HepG2 (cell line): ENCODE measurements around the gene RPTOR. TPM values are rescaled to one million over a fixed set of nuclear protein-coding genes. Genes with fewer than 3 reads are reported as not detected.

Experiments used
- DR1 ChIP-seq: sonication (generic); formaldehyde crosslinking; IDR thresholded peaks from 2 replicates; pipeline ENCODE4 v1.8.0; 2021; ENCODE audit warnings: mild to moderate bottlenecking, missing genetic modification reagents, inconsistent platforms
- HIC2 ChIP-seq: sonication (generic); formaldehyde crosslinking; IDR thresholded peaks from 2 replicates; pipeline ENCODE4 v1.9.0; 2022; ENCODE audit warnings: low read depth, missing genetic modification reagents
- HNRNPUL1 ChIP-seq: fragments of 200-400 bp; formaldehyde crosslinking; IDR thresholded peaks from 2 replicates; pipeline ENCODE4 v1.6.1; 2017; ENCODE audit warnings: low read depth, mild to moderate bottlenecking, low read length, moderate library complexity
- NFE2L1 ChIP-seq: sonication (generic); formaldehyde crosslinking; IDR thresholded peaks from 2 replicates; pipeline ENCODE4 v1.4.0; 2020; ENCODE audit warnings: missing genetic modification reagents, mild to moderate bottlenecking, borderline replicate concordance
- PATZ1 ChIP-seq: sonication (generic); formaldehyde crosslinking; IDR thresholded peaks from 2 replicates; pipeline ENCODE4 v1.4.0; 2020; ENCODE audit warnings: missing genetic modification reagents
- RBAK ChIP-seq: sonication (generic); formaldehyde crosslinking; IDR thresholded peaks from 2 replicates; pipeline ENCODE4 v1.5.1; 2020; ENCODE audit warnings: mild to moderate bottlenecking, missing genetic modification reagents
- RFXAP ChIP-seq: sonication (generic); formaldehyde crosslinking; IDR thresholded peaks from 2 replicates; pipeline ENCODE4 v1.4.0; 2020; ENCODE audit warnings: missing genetic modification reagents, borderline replicate concordance
- U2AF1 ChIP-seq: fragments of 200-400 bp; formaldehyde crosslinking; optimal IDR thresholded peaks from 2 replicates; pipeline ENCODE3; 2017; ENCODE audit warnings: mild to moderate bottlenecking, low read depth, low read length
- ZBTB37 ChIP-seq: sonication (generic); formaldehyde crosslinking; IDR thresholded peaks from 2 replicates; pipeline ENCODE4 v1.4.0; 2020; ENCODE audit warnings: mild to moderate bottlenecking, missing genetic modification reagents
- ZFP36L1 ChIP-seq: sonication (generic); formaldehyde crosslinking; IDR thresholded peaks from 2 replicates; pipeline ENCODE4 v1.8.0; 2022; ENCODE audit warnings: mild to moderate bottlenecking, missing genetic modification reagents, moderate library complexity
- ZNF12 ChIP-seq: sonication (generic); formaldehyde crosslinking; IDR thresholded peaks from 2 replicates; pipeline ENCODE4 v1.5.0; 2020; ENCODE audit warnings: missing genetic modification reagents
- ZNF263 ChIP-seq: sonication (generic); formaldehyde crosslinking; IDR thresholded peaks from 2 replicates; pipeline ENCODE4 v1.4.0; 2020; ENCODE audit warnings: missing genetic modification reagents
- ZNF629 ChIP-seq: sonication (generic); formaldehyde crosslinking; conservative IDR thresholded peaks from 2 replicates; pipeline ENCODE4 v1.5.0; 2020; ENCODE audit warnings: missing genetic modification reagents
- ZNF737 ChIP-seq: sonication (generic); formaldehyde crosslinking; IDR thresholded peaks from 2 replicates; pipeline ENCODE4 v1.5.0; 2020; ENCODE audit warnings: missing genetic modification reagents, mild to moderate bottlenecking, borderline replicate concordance
- ZNF775 ChIP-seq: sonication (generic); formaldehyde crosslinking; IDR thresholded peaks from 2 replicates; pipeline ENCODE4 v1.4.0; 2020; ENCODE audit warnings: missing genetic modification reagents, mild to moderate bottlenecking, moderate library complexity, borderline replicate concordance
- polyA plus RNA-seq, 8 experiments: library from polyadenylated mRNA; depleted of rRNA in 3 of 8; stranded (reverse) in 7 of 8; unstranded in 1 of 8; fragments of >200 nt; fragmentation: Illumina TruSeq in 4 of 8; extraction: Trizol in 4 of 8; gene quantifications; 2 replicates each; pipeline versions ENCODE4 v1.2.1 to v1.2.3, GENCODE V29; 2011 to 2016; ENCODE audit warnings: low read depth in 4 of 8, missing spikeins in 1 of 8, mixed read lengths in 1 of 8; ENCODE audit not compliant: insufficient read depth in 1 of 8
- total RNA-seq, 5 experiments: library from RNA; depleted of rRNA; stranded (reverse); fragments of >200 nt; fragmentation: Illumina TruSeq; extraction: Trizol; gene quantifications; 2 replicates each; pipeline ENCODE4 v1.2.3, GENCODE V29; 2016; ENCODE audit warnings: low read depth in 1 of 5

Gene RPTOR
- total and polyA plus RNA-seq, 2 of the 13 experiments (the other 11 are each of a cell fraction or from before 2014, with no cell fraction given), result 6.6 to 25.3 TPM

DNA sequence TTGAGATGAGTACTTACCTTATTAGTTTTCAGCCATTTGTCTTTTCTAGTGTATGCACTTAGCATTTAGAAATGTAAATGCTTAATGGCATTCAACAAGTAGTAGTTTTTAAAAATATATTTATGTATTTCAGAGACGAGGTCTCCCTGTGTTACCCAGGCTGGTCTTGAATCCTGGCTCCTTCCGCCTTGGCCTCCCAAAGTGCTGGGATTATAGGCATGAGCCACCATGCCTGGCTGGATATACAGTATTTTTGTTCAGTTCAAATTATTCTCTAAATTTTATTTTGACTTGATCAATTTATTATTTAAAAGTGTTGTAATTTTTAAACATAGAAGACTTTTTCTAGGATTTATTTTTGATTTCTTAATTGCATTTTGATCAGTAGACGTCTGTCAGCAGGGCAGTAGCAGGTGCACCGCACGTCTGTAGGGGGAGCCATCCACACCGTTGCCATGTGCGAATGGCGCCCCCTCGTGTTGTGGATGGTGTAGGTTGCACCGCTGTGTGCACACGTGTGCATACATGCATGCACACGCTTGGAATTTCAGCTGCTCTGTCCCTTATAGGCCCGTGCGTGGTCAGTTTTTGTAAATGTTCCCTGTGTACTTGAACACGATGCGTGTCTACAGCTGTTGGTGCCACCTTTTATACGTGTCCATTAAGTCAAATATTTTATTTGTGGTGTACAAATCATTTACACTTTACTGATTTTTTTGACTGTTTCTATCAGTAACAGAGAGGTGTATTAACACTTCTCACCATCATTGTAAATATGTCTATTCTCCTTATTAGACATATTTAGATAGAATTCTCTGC is 30.6 kb downstream of the RPTOR start (continued):
- TF ChIP-seq ZNF263 (CRISPR knock-in tag) (peak; percentile 52; the same call in 1 of the 2 replicates), ZNF737 (CRISPR knock-in tag) (no peak), ZNF12 (CRISPR knock-in tag) (peak; percentile 82; the same call in 1 of the 2 replicates), ZNF629 (CRISPR knock-in tag) (no peak), ZBTB37 (CRISPR knock-in tag) (no peak), ZFP36L1 (CRISPR knock-in tag) (no peak), NFE2L1 (CRISPR knock-in tag) (no peak), ZNF775 (CRISPR knock-in tag) (no peak), HNRNPUL1 (no peak), HIC2 (CRISPR knock-in tag) (no peak), DR1 (CRISPR knock-in tag) (no peak), PATZ1 (peak; percentile 63), RBAK (no peak), RFXAP (CRISPR knock-in tag) (peak; percentile 64; the same call in 1 of the 2 replicates), U2AF1 (peak; percentile 71)
